Kidney (tissue), 14 donors: ENCODE data around the gene CAPSL. TPM values are rescaled to one million over a fixed set of nuclear protein-coding genes. Genes with fewer than 3 reads are reported as not detected.
A peak's percentile ranks its signal among the peaks of the same experiment; 100 is the strongest.

Experiments
- DNase-seq, 5 donors: peaks; one replicate each; pipeline ENCODE4 v3.0.0-alpha.2; 2013 to 2020
- FAIRE-seq: peaks from 2 replicates; lab custom pipeline; 2012; peaks lifted over from hg19 to GRCh38; lab: Jason Lieb, UNC
- H3K27ac ChIP-seq, 2 donors: one replicate each; pipeline ENCODE4 v1.7.0; 2013; ENCODE audit warnings: low read depth in 2 of 2, low read length in 2 of 2, inconsistent platforms in 1 of 2
- H3K27me3 ChIP-seq: one replicate; pipeline ENCODE4 v1.7.1; 2013; ENCODE audit warnings: low read length, inconsistent platforms; ENCODE audit not compliant: control insufficient read depth, insufficient read depth
- H3K36me3 ChIP-seq, 3 donors: one replicate each; pipeline versions ENCODE4 v1.7.0 to v1.7.1; 2013; ENCODE audit warnings: low read length in 3 of 3, control low read depth in 1 of 3, inconsistent platforms in 1 of 3; ENCODE audit not compliant: insufficient read depth in 3 of 3, control insufficient read depth in 2 of 3
- H3K4me1 ChIP-seq, 3 donors: one replicate each; pipeline versions ENCODE4 v1.7.0 to v1.7.1; 2013; ENCODE audit warnings: low read length in 3 of 3, inconsistent platforms in 1 of 3, low read depth in 1 of 3; ENCODE audit not compliant: control insufficient read depth in 2 of 3, insufficient read depth in 2 of 3
- H3K4me3 ChIP-seq, 3 donors: one replicate each; pipeline versions ENCODE4 v1.7.0 to v1.8.1; 2013; ENCODE audit warnings: low read length in 3 of 3, control low read depth in 1 of 3, inconsistent platforms in 1 of 3
- H3K9ac ChIP-seq, 3 donors: one replicate each; pipeline versions ENCODE4 v1.7.0 to v1.7.1; 2013; ENCODE audit warnings: low read length in 3 of 3, control low read depth in 1 of 3, inconsistent platforms in 1 of 3
- H3K9me3 ChIP-seq, 3 donors: one replicate each; pipeline versions ENCODE4 v1.7.0 to v1.7.1; 2013; ENCODE audit warnings: low read length in 3 of 3, control low read depth in 1 of 3, inconsistent platforms in 1 of 3; ENCODE audit not compliant: control insufficient read depth in 2 of 3, insufficient read depth in 1 of 3
- intact Hi-C: fragments of 100-400 bp; cut with DNase I; formaldehyde crosslinking; loops from one replicate; pipeline ENCODE4 v1.11.1; 2022
- polyA plus RNA-seq: library from polyadenylated mRNA; stranded (reverse); fragments of 350-450 nt; fragmentation: Illumina TruSeq; extraction: RNeasy Lipid Tissue Mini Kit (QIAGEN cat#74804); gene quantifications from one replicate; pipeline ENCODE4 v1.2.3, GENCODE V29; 2014; ENCODE audit warnings: low read depth, low replicate concordance; ENCODE audit not compliant: insufficient read depth
- total RNA-seq: library from RNA; stranded (reverse); fragmentation: NEBNext Ultra II Directional; extraction: Animal tissue kit (Norgen Biotek cat#: 25700); gene quantifications from one replicate; pipeline ENCODE4 v1.2.1, GENCODE V29; 2021
- TF ChIP-seq, protein P1 (sequence below): IDR thresholded peaks from 3 replicates; pipeline ENCODE4 v1.5.1; 2012; ENCODE audit warnings: mild to moderate bottlenecking, moderate library complexity, borderline replicate concordance; ENCODE audit not compliant: insufficient read depth; ENCODE audit errors: extremely low read depth
- donor health status: control.
- donor health status: control.
- donor health status: control.
- donor health status: control.
- donor health status: control.
- donor health status: DM: yes; HTN: yes; CAD: no.
- donor health status: Normal renal cell carcinoma (clear cell type).

CAPSL gene
- total and polyA plus RNA-seq, 2 donors from 2014 or later = 1.9 to 4.3 TPM

- H3K27ac ChIP-seq = no peak overlapping the region
- H3K36me3 ChIP-seq = no peaks in the 10 kb centered on the region
- no peaks in the 10 kb centered on the region for H3K9me3 ChIP-seq
- H3K9ac ChIP-seq = no peak overlapping the region
- no peaks in the 10 kb centered on the region for H3K27me3 ChIP-seq
- DNase-seq = peak in 1 of 5 donors; percentile 8
- TF ChIP-seq, protein P1, sequence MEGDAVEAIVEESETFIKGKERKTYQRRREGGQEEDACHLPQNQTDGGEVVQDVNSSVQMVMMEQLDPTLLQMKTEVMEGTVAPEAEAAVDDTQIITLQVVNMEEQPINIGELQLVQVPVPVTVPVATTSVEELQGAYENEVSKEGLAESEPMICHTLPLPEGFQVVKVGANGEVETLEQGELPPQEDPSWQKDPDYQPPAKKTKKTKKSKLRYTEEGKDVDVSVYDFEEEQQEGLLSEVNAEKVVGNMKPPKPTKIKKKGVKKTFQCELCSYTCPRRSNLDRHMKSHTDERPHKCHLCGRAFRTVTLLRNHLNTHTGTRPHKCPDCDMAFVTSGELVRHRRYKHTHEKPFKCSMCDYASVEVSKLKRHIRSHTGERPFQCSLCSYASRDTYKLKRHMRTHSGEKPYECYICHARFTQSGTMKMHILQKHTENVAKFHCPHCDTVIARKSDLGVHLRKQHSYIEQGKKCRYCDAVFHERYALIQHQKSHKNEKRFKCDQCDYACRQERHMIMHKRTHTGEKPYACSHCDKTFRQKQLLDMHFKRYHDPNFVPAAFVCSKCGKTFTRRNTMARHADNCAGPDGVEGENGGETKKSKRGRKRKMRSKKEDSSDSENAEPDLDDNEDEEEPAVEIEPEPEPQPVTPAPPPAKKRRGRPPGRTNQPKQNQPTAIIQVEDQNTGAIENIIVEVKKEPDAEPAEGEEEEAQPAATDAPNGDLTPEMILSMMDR = no peak
- H3K4me1 ChIP-seq = no peaks in the 10 kb centered on the region
- intact Hi-C loops = loop anchor here (10.0 kb wide), 1 partner anchor 146 kb away; no protein-coding TSS in a partner anchor
- no peak for FAIRE-seq
- no peak overlapping the region for H3K4me3 ChIP-seq
Measured at GRCh38 chr5:35920890-35921289, 17.5 kb downstream of the CAPSL start.

DNA sequence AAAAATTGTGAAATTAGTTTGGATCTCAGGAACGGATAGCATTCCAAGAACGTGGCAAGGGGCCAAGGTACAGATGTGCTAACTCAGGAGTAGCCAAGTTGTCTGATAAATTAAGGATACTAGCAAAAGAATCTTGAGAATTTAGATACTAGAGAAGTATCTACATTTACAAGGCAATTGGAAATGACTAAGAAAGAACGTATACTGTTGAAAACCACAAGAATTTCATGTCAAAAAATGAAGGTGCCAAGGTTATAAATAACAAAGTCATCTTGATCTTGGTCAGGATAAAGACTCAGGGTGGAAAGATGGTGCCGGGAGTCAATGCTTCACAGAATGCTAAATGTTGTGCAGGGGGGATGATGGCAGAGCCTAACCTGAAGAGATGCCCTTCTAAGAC is 19.2 kb downstream of the CAPSL start:
- no peaks in the 10 kb centered on the region for H3K27me3 ChIP-seq
- TF ChIP-seq, protein P1 = no peak
- no peaks in the 10 kb centered on the region for H3K36me3 ChIP-seq
- no peak for FAIRE-seq
- DNase-seq = peak in 1 of 5 donors; percentile 17
- no peak overlapping the region for H3K4me3 ChIP-seq
- H3K9me3 ChIP-seq = no peaks in the 10 kb centered on the region
- H3K27ac ChIP-seq = no peak overlapping the region
- no peaks in the 10 kb centered on the region for H3K4me1 ChIP-seq
- intact Hi-C loops = no loop called here
- no peak overlapping the region for H3K9ac ChIP-seq

GRCh38 chr5:35908814-35909213 is 29.6 kb downstream of the CAPSL start:
- intact Hi-C loops = no loop called here
- FAIRE-seq = no peak
- TF ChIP-seq, protein P1 = no peak

GRCh38 chr5:35908228-35908627 is 30.2 kb downstream of the CAPSL start:
- intact Hi-C loops = no loop called here
- Histone ChIP-seq H3K36me3 (no peaks in the 10 kb centered on the region), H3K9ac (no peak overlapping the region), H3K9me3 (peaks cover 0 to 4% (median 0%) of the 10 kb centered on the region in 3 donors), H3K4me1 (no peaks in the 10 kb centered on the region), H3K27ac (no peak overlapping the region), H3K4me3 (no peak overlapping the region), H3K27me3 (no peaks in the 10 kb centered on the region)
- FAIRE-seq (no peak), DNase-seq (no peak)
- TF ChIP-seq, protein P1 = no peak

More at GRCh38 chr5:35908814-35909213, 29.6 kb downstream of the CAPSL start:
- H3K4me1 ChIP-seq = no peaks in the 10 kb centered on the region
- no peak overlapping the region for H3K4me3 ChIP-seq
- H3K27me3 ChIP-seq = no peaks in the 10 kb centered on the region
- H3K36me3 ChIP-seq = no peaks in the 10 kb centered on the region
- no peak overlapping the region for H3K9ac ChIP-seq
- H3K27ac ChIP-seq = no peak overlapping the region
- no peak for DNase-seq
- peaks cover 0 to 4% (median 0%) of the 10 kb centered on the region in 3 donors for H3K9me3 ChIP-seq
